Calu3 (cell line): ENCODE data around the gene NUP214. TPM values are rescaled to one million over a fixed set of nuclear protein-coding genes. Genes with fewer than 3 reads are reported as not detected.
A peak's percentile ranks its signal among the peaks of the same experiment; 100 is the strongest.

ENCODE experiments used
- Bru-seq: library from RNA; stranded (reverse); fragments of 400-500 nt; gene quantifications from one replicate; lab custom pipeline; 2021; lab: Mats Ljungman, UMichigan
- BruChase-seq, 2 experiments: library from RNA; stranded (reverse); fragments of 400-500 nt; gene quantifications; one replicate each; lab custom pipeline; 2021; lab: Mats Ljungman, UMichigan
- BruUV-seq: library from RNA; stranded (reverse); fragments of 400-500 nt; replicated peaks from 2 replicates; lab custom pipeline; 2021; lab: Mats Ljungman, UMichigan
- CTCF ChIA-PET: fragments of 300-600 bp; sonication (Branson Sonifier 250); formaldehyde crosslinking; loops from one replicate; lab custom pipeline; 2022; ENCODE audit warnings: antibody characterized with exemption; lab: Charles Lee
- DNase-seq: peaks from one replicate; pipeline ENCODE4 v3.0.0; 2022
- H3K27ac Mint-ChIP-seq: one replicate; pipeline ENCODE4 v1.8.0; 2022; ENCODE audit warnings: mixed read lengths; ENCODE audit not compliant: unreplicated experiment
- H3K27me3 Mint-ChIP-seq: one replicate; pipeline ENCODE4 v1.8.0; 2022; ENCODE audit warnings: mixed read lengths; ENCODE audit not compliant: unreplicated experiment
- H3K36me3 Mint-ChIP-seq: one replicate; pipeline ENCODE4 v1.8.0; 2022; ENCODE audit warnings: mild to moderate bottlenecking, moderate library complexity, mixed read lengths; ENCODE audit not compliant: insufficient read depth, unreplicated experiment
- H3K4me1 Mint-ChIP-seq: one replicate; pipeline ENCODE4 v1.8.0; 2022; ENCODE audit warnings: mild to moderate bottlenecking, low read depth, mixed read lengths; ENCODE audit not compliant: unreplicated experiment
- H3K4me3 Mint-ChIP-seq: one replicate; pipeline ENCODE4 v1.8.0; 2022; ENCODE audit warnings: mild to moderate bottlenecking, low read depth, moderate library complexity, mixed read lengths; ENCODE audit not compliant: unreplicated experiment
- H3K9me3 Mint-ChIP-seq: one replicate; pipeline ENCODE4 v1.8.0; 2022; ENCODE audit warnings: low read depth, mixed read lengths; ENCODE audit not compliant: unreplicated experiment
- intact Hi-C: fragments of 100-400 bp; cut with micrococcal nuclease; formaldehyde crosslinking; loops from one replicate; pipeline ENCODE4 v1.10.0; 2022; ENCODE audit not compliant: unreplicated experiment
- long read RNA-seq: library from polyadenylated mRNA; stranded (forward); transcript quantifications from one replicate; pipeline ENCODE4 v2.0.0, GENCODE V29; 2022
- total RNA-seq: library from RNA; stranded (reverse); gene quantifications from 2 replicates; pipeline ENCODE4 v1.2.3, GENCODE V29; 2022
- TF ChIP-seq, protein P1 (sequence below): fragments of 200-600 bp; IDR thresholded peaks from one replicate; pipeline ENCODE4 v1.8.0; 2022; ENCODE audit warnings: antibody characterized with exemption; ENCODE audit not compliant: unreplicated experiment

The NUP214 gene
- 47.6 and 50.0 TPM in 2 replicates for total RNA-seq
- Bru-seq, nascent RNA: percentile 80 among the genes with signal in this experiment
- BruChase-seq, experiment 1, labeled RNA remaining after a 6-hour chase: percentile 77 among the genes with signal in this experiment
- BruChase-seq, experiment 2, labeled RNA remaining after a 2-hour chase: percentile 75 among the genes with signal in this experiment
- long read RNA-seq, partial matches to known transcripts: 11 of 13 reads
- long read RNA-seq, other reads (novel, unspliced or antisense): 2 of 13 reads

DNA sequence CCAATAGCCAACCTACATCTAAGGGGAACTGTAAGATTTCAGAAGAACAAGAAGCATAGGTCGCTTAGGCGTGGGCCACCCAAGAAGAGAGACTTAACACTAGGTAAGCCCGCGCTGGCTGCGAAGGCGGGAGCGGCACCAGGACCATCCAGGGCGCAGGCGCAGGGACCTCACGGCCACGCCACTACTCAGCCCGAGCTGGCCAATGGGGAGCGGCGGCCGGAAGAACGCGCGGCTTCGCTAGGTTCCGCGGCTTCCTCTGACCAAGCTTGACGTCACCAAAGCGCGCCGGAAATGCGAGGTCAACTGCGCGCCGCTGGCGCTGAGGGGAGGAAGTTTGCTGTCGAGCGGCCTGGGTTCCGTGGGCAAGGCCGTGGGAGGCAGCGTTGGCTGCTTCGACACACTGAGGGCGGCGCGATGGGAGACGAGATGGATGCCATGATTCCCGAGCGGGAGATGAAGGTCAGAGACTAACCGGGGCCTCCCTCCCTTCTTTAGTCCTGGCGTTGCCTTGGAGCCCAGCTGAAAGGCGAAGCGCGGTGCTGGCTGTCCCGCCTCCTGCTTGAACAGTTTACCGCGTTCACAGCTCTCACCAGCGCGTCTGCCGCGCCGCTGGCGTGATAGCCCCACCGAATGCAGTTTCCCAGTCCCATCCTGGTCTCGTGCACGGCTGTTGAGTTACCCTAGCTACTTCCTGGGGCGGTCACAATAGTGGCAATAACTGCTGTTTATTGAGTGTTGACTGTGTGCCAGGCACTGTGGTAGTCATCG is at the start of gene NUP214:
TSS of gene NUP214 (plus strand) at position 299 of the 771 bp plus-strand sequence. CDS start at position 418, 119 bp downstream.
- H3K27ac Mint-ChIP-seq: peak within 1 kb of the TSS; percentile 97
- H3K27me3 Mint-ChIP-seq: no peaks in the 10 kb centered on the region
- CTCF ChIA-PET: no interaction called here
- peaks cover 28% of the 10 kb centered on the region for H3K36me3 Mint-ChIP-seq
- BruUV-seq: no TSS peak
- TF ChIP-seq, protein P1, sequence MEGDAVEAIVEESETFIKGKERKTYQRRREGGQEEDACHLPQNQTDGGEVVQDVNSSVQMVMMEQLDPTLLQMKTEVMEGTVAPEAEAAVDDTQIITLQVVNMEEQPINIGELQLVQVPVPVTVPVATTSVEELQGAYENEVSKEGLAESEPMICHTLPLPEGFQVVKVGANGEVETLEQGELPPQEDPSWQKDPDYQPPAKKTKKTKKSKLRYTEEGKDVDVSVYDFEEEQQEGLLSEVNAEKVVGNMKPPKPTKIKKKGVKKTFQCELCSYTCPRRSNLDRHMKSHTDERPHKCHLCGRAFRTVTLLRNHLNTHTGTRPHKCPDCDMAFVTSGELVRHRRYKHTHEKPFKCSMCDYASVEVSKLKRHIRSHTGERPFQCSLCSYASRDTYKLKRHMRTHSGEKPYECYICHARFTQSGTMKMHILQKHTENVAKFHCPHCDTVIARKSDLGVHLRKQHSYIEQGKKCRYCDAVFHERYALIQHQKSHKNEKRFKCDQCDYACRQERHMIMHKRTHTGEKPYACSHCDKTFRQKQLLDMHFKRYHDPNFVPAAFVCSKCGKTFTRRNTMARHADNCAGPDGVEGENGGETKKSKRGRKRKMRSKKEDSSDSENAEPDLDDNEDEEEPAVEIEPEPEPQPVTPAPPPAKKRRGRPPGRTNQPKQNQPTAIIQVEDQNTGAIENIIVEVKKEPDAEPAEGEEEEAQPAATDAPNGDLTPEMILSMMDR: no peak
- H3K4me1 Mint-ChIP-seq: peaks cover 24% of the 10 kb centered on the region
- intact Hi-C loops: no loop called here
- H3K9me3 Mint-ChIP-seq: no peaks in the 10 kb centered on the region
- peak; percentile 94 for DNase-seq
- peak within 1 kb of the TSS; percentile 84 for H3K4me3 Mint-ChIP-seq

DNA sequence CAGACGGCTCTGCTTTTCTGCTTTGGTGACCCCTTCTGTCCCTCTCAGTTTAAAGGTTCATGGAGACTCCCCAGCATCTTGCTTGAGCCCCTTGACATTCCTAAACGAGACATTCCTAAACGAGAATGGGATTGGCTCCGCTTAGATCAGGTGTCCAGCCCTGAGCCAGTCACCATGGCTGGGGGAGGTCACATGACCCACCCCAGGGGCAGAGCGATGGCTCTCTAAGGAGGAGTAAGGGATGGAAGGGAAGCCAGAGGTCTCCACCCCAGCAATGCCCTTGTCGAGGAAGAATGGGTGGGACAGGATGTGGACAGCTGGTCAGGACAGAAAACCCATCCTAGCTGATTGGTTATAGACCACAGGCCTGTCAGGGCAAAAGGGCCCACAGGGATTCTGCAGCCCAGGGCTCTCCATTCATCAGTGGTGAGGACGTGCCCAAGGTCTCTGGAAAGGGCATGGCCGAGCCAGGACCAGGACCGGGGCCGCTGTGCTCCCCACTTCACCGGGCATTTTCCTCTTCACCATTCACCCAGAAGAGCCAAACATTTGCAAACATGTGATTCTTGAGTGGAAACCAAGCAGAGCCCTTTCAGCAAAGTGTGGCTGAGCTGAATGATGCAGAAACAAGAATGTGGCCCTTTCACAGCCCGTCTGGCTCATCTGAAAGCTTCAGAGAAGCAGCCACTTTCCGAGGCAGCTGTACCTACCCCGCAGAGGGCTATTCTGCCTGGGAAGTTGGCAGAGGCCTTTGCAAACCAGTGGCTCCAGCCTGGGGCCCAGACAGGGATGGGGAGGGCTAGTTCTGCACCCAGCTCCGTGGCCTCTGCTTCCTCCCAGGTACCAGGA is 48.8 kb upstream of the NUP214 start:
- TF ChIP-seq, protein P1: no peak
- Mint-ChIP-seq H3K4me1 (no peaks in the 10 kb centered on the region), H3K27me3 (peaks cover 13% of the 10 kb centered on the region), H3K36me3 (no peaks in the 10 kb centered on the region), H3K4me3 (no peak overlapping the region), H3K27ac (no peak overlapping the region), H3K9me3 (no peaks in the 10 kb centered on the region)
- no TSS peak for BruUV-seq
- CTCF ChIA-PET: no interaction called here
- intact Hi-C loops: no loop called here
- DNase-seq: no peak

DNA sequence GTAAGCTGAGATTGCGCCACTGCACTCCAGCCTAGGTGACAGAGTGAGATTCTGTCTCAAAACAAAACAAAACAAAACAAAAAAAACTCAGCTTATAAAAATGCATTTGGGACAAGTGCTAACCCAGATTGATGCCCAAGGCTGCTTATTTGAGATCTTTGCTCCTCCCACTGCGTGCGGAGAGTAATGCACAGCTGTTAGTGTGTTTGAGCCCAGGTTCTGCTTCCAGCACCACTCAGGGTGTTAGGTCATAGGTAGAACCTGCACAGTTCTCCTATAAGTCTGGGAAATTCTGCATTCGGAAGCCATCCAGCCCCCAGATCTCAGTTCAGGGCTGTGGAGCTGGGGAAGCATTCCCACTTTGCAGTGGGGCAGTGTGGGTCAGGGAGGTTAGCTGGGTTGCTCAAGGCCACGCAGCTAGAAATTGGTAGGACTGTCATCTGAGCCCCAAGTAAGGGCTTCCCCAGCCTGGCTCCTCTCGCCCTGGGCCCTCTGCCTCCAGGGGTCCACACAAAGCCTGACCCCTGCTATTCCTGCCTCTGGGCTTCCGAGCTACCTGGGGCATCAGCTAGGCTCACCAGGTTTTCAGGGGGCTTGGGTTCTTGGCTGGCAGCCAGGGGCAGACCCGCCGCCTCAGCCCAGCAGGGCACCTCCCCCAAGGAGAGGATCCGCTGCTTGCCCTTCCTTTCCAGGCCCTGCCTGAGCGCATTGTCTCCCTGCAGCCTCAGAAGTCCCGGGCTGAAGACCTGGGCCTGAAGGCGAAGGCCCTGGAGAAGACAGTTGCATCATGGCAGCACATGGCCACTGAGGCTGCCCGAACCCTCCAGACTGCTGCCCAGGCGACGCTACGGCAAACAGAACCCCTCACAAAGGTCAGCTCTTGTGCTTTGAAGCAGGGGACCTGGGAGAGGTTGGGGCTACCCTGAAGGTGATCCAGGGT is 46.7 kb upstream of the NUP214 start:
- intact Hi-C loops: no loop called here
- CTCF ChIA-PET: interaction anchor here (0.6 kb wide), 1 partner anchor 240 kb away, joined by 6 read pairs; no protein-coding TSS in a partner anchor
- H3K27ac Mint-ChIP-seq: no peak overlapping the region
- no peaks in the 10 kb centered on the region for H3K36me3 Mint-ChIP-seq
- no peak for DNase-seq
- BruUV-seq: no TSS peak
- H3K9me3 Mint-ChIP-seq: no peaks in the 10 kb centered on the region
- H3K27me3 Mint-ChIP-seq: peaks cover 13% of the 10 kb centered on the region
- H3K4me1 Mint-ChIP-seq: no peaks in the 10 kb centered on the region
- TF ChIP-seq, protein P1: no peak
- H3K4me3 Mint-ChIP-seq: no peak overlapping the region
